Breast epithelium (tissue), 3 donors: Measurements from ENCODE around the gene SMIM20.

Experiments used
- POLR2A ChIP-seq: fragments of 450-650 bp; IDR thresholded peaks from one replicate; pipeline ENCODE4 v1.6.1; 2016; ENCODE audit warnings: antibody characterized with exemption, mild to moderate bottlenecking, moderate library complexity
- POLR2AphosphoS5 ChIP-seq, 3 donors: sonication (generic); formaldehyde crosslinking; IDR thresholded peaks; one replicate each; pipeline ENCODE4 v1.6.1; 2017; ENCODE audit warnings: antibody characterized with exemption in 3 of 3
- TF ChIP-seq, protein P1 (sequence below), 3 donors: fragments of 450-650 bp; IDR thresholded peaks; one replicate each; pipeline ENCODE4 v1.5.1; 2016 to 2017; ENCODE audit warnings: antibody characterized with exemption in 3 of 3, mild to moderate bottlenecking in 3 of 3, moderate library complexity in 3 of 3

DNA sequence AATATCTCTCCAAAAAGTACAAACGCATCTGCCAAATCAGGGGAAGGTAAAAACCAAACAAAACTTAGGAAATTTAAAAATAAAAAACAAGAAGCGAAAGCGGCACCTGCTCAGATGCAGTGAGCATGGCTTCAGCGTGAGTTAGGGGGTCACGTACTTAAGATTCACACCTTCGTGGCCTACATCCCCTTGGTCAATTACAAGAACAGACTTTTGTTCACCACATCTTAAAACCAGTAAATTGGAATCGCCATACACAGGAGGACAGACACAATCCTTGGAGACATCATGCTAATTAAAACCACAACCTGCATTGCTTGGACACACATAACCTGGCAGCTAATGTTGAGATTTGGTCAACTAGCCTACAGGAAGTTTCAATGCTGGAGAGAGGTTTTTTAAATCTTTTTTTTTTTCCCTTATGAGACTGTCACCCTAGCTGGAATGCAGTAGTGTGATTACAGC, 38.7 kb upstream of the SMIM20 start:
- TF ChIP-seq, protein P1, sequence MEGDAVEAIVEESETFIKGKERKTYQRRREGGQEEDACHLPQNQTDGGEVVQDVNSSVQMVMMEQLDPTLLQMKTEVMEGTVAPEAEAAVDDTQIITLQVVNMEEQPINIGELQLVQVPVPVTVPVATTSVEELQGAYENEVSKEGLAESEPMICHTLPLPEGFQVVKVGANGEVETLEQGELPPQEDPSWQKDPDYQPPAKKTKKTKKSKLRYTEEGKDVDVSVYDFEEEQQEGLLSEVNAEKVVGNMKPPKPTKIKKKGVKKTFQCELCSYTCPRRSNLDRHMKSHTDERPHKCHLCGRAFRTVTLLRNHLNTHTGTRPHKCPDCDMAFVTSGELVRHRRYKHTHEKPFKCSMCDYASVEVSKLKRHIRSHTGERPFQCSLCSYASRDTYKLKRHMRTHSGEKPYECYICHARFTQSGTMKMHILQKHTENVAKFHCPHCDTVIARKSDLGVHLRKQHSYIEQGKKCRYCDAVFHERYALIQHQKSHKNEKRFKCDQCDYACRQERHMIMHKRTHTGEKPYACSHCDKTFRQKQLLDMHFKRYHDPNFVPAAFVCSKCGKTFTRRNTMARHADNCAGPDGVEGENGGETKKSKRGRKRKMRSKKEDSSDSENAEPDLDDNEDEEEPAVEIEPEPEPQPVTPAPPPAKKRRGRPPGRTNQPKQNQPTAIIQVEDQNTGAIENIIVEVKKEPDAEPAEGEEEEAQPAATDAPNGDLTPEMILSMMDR (IDR thresholded peaks at IDR 0.05): no peak
- TF ChIP-seq POLR2AphosphoS5 (IDR thresholded peaks at IDR 0.05): no peak
- TF ChIP-seq POLR2A: no peak
